ENCODE measurements around the gene TENT5A. TPM values are rescaled to one million over a fixed set of nuclear protein-coding genes. Genes with fewer than 3 reads are reported as not detected.

Gene TENT5A
- total RNA-seq, 2 experiments from 2014 or later = 1.1 to 1.2 TPM

DNA sequence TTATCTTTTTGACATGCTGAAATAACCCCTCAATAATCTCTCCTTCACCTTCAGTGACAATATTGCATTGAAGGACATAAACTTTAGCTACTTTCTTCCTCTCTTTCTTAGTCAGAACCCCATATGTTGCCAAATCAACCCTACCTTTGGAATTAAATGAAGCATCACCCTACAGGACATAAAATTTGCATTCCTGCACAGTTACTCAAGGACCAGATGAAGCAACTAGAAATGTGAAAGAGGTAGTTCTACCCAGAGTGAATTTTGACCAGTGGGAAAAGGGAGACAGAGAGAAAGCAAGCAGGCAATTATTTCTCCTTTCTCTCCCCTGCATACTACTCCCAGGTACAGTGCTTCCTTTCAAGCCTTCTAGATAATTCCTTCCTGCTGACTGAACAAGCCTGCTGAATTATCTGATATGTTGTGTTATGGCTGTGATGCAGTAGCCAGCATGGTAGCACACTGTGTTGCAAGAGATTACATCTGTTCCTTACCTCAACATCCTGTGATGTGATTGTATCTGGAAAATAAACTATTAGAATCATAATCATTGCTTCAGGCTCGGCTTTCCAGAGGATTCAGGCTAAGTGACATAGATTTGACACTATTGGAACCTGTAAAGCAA, 16.6 kb downstream of the TENT5A start:
- Mint-ChIP-seq H3K9me3 (peaks cover 2% of the 10 kb centered on the region), H3K27me3 (peaks cover 2% of the 10 kb centered on the region), H3K4me1 (ENCODE audit: low read depth) (no peaks in the 10 kb centered on the region), H3K4me3 (no peak overlapping the region), H3K36me3 (ENCODE audit: low read depth) (no peaks in the 10 kb centered on the region), H3K27ac (no peak overlapping the region)
- CTCF ChIA-PET = no interaction called here
- intact Hi-C loops (cut with micrococcal nuclease) = no loop called here
- ATAC-seq = no peak
- TF ChIP-seq, protein P1, sequence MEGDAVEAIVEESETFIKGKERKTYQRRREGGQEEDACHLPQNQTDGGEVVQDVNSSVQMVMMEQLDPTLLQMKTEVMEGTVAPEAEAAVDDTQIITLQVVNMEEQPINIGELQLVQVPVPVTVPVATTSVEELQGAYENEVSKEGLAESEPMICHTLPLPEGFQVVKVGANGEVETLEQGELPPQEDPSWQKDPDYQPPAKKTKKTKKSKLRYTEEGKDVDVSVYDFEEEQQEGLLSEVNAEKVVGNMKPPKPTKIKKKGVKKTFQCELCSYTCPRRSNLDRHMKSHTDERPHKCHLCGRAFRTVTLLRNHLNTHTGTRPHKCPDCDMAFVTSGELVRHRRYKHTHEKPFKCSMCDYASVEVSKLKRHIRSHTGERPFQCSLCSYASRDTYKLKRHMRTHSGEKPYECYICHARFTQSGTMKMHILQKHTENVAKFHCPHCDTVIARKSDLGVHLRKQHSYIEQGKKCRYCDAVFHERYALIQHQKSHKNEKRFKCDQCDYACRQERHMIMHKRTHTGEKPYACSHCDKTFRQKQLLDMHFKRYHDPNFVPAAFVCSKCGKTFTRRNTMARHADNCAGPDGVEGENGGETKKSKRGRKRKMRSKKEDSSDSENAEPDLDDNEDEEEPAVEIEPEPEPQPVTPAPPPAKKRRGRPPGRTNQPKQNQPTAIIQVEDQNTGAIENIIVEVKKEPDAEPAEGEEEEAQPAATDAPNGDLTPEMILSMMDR (IDR thresholded peaks at IDR 0.05) = no peak
- POLR2A ChIA-PET = no interaction called here
- DNase-seq = no peak

DNA sequence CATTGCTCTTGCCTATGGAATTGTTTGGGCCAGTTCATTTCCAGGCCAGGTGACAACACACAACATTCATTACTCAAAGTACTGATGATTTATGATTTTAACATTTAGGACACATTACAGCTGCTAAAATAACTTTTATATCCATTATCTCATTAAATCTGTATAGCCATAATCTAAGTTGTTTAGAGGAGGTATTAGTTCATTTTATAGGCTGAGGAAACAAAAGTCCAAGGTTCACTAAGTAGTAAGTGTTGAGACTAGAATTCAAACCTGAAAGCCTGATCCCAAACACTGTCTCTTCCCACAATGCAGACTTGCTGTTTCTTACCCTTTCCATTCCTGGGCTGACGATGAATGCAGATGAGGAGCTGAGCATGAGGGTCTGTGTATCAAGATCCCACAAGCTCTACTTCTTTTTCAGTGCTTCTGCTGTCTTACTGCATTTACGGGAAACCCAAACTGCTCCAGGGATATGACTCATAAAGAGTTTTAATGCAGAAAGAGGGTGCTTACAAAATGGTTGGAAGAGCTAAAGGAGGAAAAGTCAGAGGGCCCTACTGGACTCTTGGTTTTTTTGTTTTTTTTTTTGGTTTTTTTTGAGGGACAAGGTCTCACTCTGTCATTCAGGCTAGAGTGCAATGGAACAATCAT, 17.9 kb downstream of the TENT5A start:
- no peaks in the 10 kb centered on the region for H3K36me3 Mint-ChIP-seq (ENCODE audit: low read depth)
- H3K27ac Mint-ChIP-seq = no peak overlapping the region
- peaks cover 2% of the 10 kb centered on the region for H3K9me3 Mint-ChIP-seq
- intact Hi-C loops (cut with micrococcal nuclease) = no loop called here
- no peak overlapping the region for H3K4me3 Mint-ChIP-seq
- ChIA-PET CTCF (interaction anchor here (0.9 kb wide), 1 partner anchor 19 kb away, joined by 3 read pairs; no protein-coding TSS in a partner anchor), POLR2A (no interaction called here)
- ATAC-seq = no peak
- no peaks in the 10 kb centered on the region for H3K4me1 Mint-ChIP-seq (ENCODE audit: low read depth)
- DNase-seq = no peak
- TF ChIP-seq, protein P1 (IDR thresholded peaks at IDR 0.05) = no peak
- H3K27me3 Mint-ChIP-seq = peaks cover 2% of the 10 kb centered on the region

DNA sequence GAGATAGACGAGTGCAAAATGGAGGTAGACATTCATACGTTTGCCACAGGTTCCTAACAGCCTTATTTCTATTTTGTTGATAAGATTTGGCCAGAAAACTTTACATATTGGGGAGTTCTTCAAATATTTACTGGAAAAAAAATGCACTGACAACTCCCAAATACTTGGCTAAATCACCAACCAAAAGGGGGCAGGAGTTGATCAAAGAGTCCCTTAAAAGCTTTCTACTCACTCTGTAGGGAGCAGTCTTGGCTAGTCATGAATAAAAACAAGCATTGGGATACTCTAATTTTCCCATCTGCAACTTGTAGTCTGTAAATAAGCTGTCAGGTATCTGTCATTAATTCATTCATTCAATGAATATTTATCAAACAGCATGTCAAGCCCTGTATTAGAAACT, 18.4 kb downstream of the TENT5A start:
- no peaks in the 10 kb centered on the region for H3K4me1 Mint-ChIP-seq (ENCODE audit: low read depth)
- no peak overlapping the region for H3K27ac Mint-ChIP-seq
- intact Hi-C loops (cut with micrococcal nuclease) = no loop called here
- TF ChIP-seq, protein P1 (IDR thresholded peaks at IDR 0.05) = no peak
- no peaks in the 10 kb centered on the region for H3K36me3 Mint-ChIP-seq (ENCODE audit: low read depth)
- ATAC-seq = no peak
- CTCF ChIA-PET = no interaction called here
- peaks cover 2% of the 10 kb centered on the region for H3K9me3 Mint-ChIP-seq
- peaks cover 2% of the 10 kb centered on the region for H3K27me3 Mint-ChIP-seq
- POLR2A ChIA-PET = no interaction called here
- no peak for DNase-seq
- H3K4me3 Mint-ChIP-seq = no peak overlapping the region

DNA sequence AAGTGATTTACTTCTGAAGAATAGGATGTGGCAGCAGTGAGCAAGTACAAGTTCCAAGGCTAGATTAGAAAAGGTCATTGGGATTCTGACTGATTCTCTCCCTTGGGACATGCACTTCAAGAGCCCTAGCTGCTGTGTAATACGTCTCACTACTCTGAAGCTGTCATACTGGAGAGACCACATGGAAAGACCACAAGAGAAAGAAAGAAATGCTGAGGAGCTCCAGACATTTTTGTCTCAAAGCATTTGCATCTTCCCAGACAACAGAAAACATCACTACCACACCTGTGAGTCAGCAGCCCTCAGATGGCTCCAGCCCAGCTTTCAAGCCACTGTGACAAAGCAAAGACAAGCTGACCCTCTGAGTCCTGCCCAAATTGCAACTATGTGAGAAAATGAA, 20.7 kb downstream of the TENT5A start:
- DNase-seq (no peak), ATAC-seq (no peak)
- TF ChIP-seq, protein P1 (IDR thresholded peaks at IDR 0.05) = no peak
- H3K36me3 Mint-ChIP-seq (ENCODE audit: low read depth) = no peaks in the 10 kb centered on the region
- intact Hi-C loops (cut with micrococcal nuclease) = no loop called here
- ChIA-PET CTCF (no interaction called here), POLR2A (no interaction called here)
- H3K27ac Mint-ChIP-seq = no peak overlapping the region
- no peak overlapping the region for H3K4me3 Mint-ChIP-seq
- H3K9me3 Mint-ChIP-seq = peaks cover 2% of the 10 kb centered on the region
- peaks cover 4% of the 10 kb centered on the region for H3K4me1 Mint-ChIP-seq (ENCODE audit: low read depth)
- H3K27me3 Mint-ChIP-seq = peaks cover 2% of the 10 kb centered on the region

DNA sequence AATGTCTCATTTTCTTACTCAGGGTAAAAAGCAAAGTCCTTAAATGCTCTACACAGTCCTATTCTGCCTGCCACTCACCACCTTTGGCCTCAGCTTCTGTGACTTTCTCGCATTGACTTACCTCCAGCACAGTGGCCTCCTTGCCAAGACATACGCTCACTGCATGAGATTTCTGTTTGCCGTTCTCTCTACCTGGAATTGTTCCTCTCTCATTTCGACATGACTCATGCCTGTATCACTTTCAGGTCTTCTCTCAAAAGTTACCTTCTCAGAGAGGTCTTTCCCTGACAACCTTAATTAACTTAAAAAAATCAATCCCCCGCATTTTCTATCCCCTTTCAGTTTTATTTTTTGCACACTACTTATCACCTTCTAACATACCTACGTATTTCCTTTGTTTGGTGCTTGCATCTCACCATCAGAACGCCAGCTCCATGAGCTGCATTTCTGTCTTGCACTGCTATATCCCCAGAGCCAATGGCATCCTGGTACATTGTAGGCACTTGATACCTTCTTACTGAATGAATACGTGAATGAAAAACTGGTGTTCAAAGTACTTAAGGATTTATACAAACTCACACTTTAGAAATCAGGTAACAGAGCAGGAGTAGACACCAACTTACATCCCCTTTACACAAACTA, 24.5 kb downstream of the TENT5A start:
- peaks cover 2% of the 10 kb centered on the region for H3K27me3 Mint-ChIP-seq
- peaks cover 4% of the 10 kb centered on the region for H3K4me1 Mint-ChIP-seq (ENCODE audit: low read depth)
- intact Hi-C loops (cut with micrococcal nuclease) = no loop called here
- no peak overlapping the region for H3K4me3 Mint-ChIP-seq
- TF ChIP-seq, protein P1 (IDR thresholded peaks at IDR 0.05) = no peak
- no peaks in the 10 kb centered on the region for H3K9me3 Mint-ChIP-seq
- H3K27ac Mint-ChIP-seq = no peak overlapping the region
- DNase-seq (peak; percentile 4), ATAC-seq (peak; percentile 45)
- no peaks in the 10 kb centered on the region for H3K36me3 Mint-ChIP-seq (ENCODE audit: low read depth)
- POLR2A ChIA-PET = no interaction called here
- CTCF ChIA-PET = interaction anchor here (1.2 kb wide), 1 partner anchor 15 kb away, joined by 4 read pairs; no protein-coding TSS in a partner anchor
